ENCODE data around the gene REG4. TPM values are rescaled to one million over a fixed set of nuclear protein-coding genes. Genes with fewer than 3 reads are reported as not detected.

REG4 gene
- total and polyA plus RNA-seq, 2 of the 13 experiments (the other 11 are each of a cell fraction or from before 2014, with no cell fraction given), result not detected

DNA sequence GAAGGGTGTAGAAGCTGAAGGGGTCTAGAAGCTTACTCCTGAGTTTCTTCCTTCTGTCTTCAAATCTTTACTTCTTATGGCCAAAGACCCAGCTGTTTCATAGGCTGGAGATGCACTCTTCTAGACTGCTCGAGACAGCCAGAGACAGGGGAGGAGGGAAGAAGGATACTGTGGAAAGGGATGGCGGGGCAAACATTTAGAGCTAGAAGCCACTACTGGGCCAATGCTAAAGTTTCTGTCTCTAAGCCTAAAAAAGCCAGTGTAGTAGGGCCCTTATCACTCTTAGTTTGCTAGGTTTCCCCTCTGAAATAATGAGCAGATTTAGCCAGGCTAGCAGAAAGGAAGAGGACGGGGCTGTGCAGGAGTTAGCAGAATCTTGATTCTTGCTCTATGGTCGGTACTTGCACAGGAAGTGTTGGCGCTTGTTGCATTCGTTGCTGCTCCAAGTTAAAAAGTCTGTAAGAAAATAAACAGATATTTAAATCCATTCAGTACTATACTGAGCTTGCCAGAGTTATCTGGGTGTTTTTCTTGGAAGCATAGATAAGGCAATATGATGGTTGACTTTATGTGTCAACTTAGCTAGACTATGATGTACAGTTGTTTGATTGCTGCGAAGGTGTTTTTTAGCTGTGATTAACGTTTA lies 16.9 kb downstream of the REG4 start:
- no TSS peak for BruUV-seq (replicated peaks)
- WGBS (ENCODE audit: low lambda C conversion rate), result 48% methylated on average over 8 of the region's 8 CpGs
- Histone ChIP-seq H3K36me3 (replicated peaks in 1 of 2; ENCODE audit: control insufficient read depth in 1 of 2, insufficient read depth in 2 of 2, low read length in 2 of 2) (no peaks in the 10 kb centered on the region), H4K20me1 (ENCODE audit: insufficient read depth, low read length) (no peaks in the 10 kb centered on the region), H3K9ac (ENCODE audit: insufficient read depth, low read depth, low read length) (no peak overlapping the region), H3K4me1 (ENCODE audit: insufficient read depth, low read length) (peaks cover 70% of the 10 kb centered on the region), H3K27ac (ENCODE audit: extremely low read length, insufficient read depth, low read length) (no peak overlapping the region), H2AFZ (ENCODE audit: low read length) (no peak overlapping the region), H3K4me2 (ENCODE audit: low read depth, low read length) (no peak overlapping the region), H3K9me3 (ENCODE audit: low read length) (no peaks in the 10 kb centered on the region), H3K4me3 (replicated peaks in 1 of 3; ENCODE audit: insufficient read depth in 1 of 3, low read depth in 2 of 3, low read length in 3 of 3) (no peak overlapping the region), H3K79me2 (ENCODE audit: insufficient read depth, low read length) (no peaks in the 10 kb centered on the region), H3K27me3 (ENCODE audit: control insufficient read depth in 1 of 2, insufficient read depth in 2 of 2, low read length in 2 of 2) (peaks cover 0 to 12% of the 10 kb centered on the region in 2 experiments; a peak in 1 of 5 replicates)
- ATAC-seq (no peak), DNase-seq (ENCODE audit: low spot score) (no peak), FAIRE-seq (no peak)
- CTCF ChIA-PET (ENCODE audit: low intra/inter-chr PET ratio, low total read pairs), result no interaction called here
- in situ Hi-C loops (cut with HindIII; ENCODE audit: extremely low pct_ligation_motif_present, low pct_unique_long_range_greater_than_20kb), result no loop called here
- intact Hi-C loops (cut with micrococcal nuclease; ENCODE audit: unreplicated experiment), result no loop called here
- POLR2A ChIA-PET, result no interaction called here
- TF ChIP-seq, protein P1, sequence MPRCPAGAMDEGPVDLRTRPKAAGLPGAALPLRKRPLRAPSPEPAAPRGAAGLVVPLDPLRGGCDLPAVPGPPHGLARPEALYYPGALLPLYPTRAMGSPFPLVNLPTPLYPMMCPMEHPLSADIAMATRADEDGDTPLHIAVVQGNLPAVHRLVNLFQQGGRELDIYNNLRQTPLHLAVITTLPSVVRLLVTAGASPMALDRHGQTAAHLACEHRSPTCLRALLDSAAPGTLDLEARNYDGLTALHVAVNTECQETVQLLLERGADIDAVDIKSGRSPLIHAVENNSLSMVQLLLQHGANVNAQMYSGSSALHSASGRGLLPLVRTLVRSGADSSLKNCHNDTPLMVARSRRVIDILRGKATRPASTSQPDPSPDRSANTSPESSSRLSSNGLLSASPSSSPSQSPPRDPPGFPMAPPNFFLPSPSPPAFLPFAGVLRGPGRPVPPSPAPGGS (CRISPR knock-in tag; IDR thresholded peaks at IDR 0.05), result no peak
- TF ChIP-seq HES4 (CRISPR knock-in tag; IDR thresholded peaks at IDR 0.05; ENCODE audit: borderline replicate concordance), result no peak
- TF ChIP-seq DMAP1 (CRISPR knock-in tag; IDR thresholded peaks at IDR 0.05), result no peak
- TF ChIP-seq ZKSCAN5 (CRISPR knock-in tag; IDR thresholded peaks at IDR 0.05), result no peak
- TF ChIP-seq HMGA1 (CRISPR knock-in tag; conservative IDR thresholded peaks at IDR 0.05), result no peak
- TF ChIP-seq, protein P2, sequence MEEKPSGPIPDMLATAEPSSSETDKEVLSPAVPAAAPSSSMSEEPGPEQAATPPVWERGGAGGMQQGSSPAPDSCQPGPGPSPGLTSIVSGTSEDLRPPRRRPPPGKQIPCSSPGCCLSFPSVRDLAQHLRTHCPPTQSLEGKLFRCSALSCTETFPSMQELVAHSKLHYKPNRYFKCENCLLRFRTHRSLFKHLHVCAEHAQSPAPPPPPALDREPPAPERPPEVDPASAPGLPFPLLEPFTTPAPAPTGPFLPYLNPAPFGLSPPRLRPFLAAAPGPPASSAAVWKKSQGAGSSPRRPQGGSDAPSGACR (CRISPR knock-in tag; IDR thresholded peaks at IDR 0.05), result no peak
- TF ChIP-seq KLF16 (CRISPR knock-in tag; IDR thresholded peaks at IDR 0.05), result no peak
- TF ChIP-seq HNRNPH1 (optimal IDR thresholded peaks at IDR 0.05; ENCODE audit: low read depth, low read length), result no peak
- TF ChIP-seq MIER2 (CRISPR knock-in tag; IDR thresholded peaks at IDR 0.05), result no peak
- TF ChIP-seq HNRNPL (IDR thresholded peaks at IDR 0.05; ENCODE audit: low read depth, low read length), result no peak

Data from HepG2 (cell line).